ENCODE results near the gene RNU6-9.

The RNU6-9 gene

GRCh38 chr19:884420-885211, 8.7 kb upstream of the RNU6-9 start:
- TF ChIP-seq POU6F1 (CRISPR knock-in tag; IDR thresholded peaks at IDR 0.05; ENCODE audit: borderline replicate concordance, low read depth) (no peak), ZNF70 (CRISPR knock-in tag; IDR thresholded peaks at IDR 0.05) (no peak), CREB5 (CRISPR knock-in tag; IDR thresholded peaks at IDR 0.05; ENCODE audit: low read depth) (no peak), ESRRG (CRISPR knock-in tag; IDR thresholded peaks at IDR 0.05) (no peak), PATZ1 (CRISPR knock-in tag; IDR thresholded peaks at IDR 0.05; ENCODE audit: borderline replicate concordance) (no peak), CSDC2 (CRISPR knock-in tag; IDR thresholded peaks at IDR 0.05) (no peak), PPARA (CRISPR knock-in tag; IDR thresholded peaks at IDR 0.05; ENCODE audit: borderline replicate concordance) (no peak), GLIS3 (CRISPR knock-in tag; IDR thresholded peaks at IDR 0.05) (no peak), TOX (CRISPR knock-in tag; IDR thresholded peaks at IDR 0.05; ENCODE audit: borderline replicate concordance) (no peak), ARNTL (CRISPR knock-in tag; IDR thresholded peaks at IDR 0.05; ENCODE audit: borderline replicate concordance, low read depth) (no peak), SNAI2 (CRISPR knock-in tag; IDR thresholded peaks at IDR 0.05) (no peak), OSR1 (CRISPR knock-in tag; IDR thresholded peaks at IDR 0.05) (no peak), ZNF8 (CRISPR knock-in tag; IDR thresholded peaks at IDR 0.05) (no peak), ISL1 (CRISPR knock-in tag; IDR thresholded peaks at IDR 0.05) (no peak)
- ATAC-seq = no peak

- TF ChIP-seq TCF4 (CRISPR knock-in tag; IDR thresholded peaks at IDR 0.05; ENCODE audit: borderline replicate concordance) = no peak
- no peak for ATAC-seq
These were observed 7.6 kb upstream of the RNU6-9 start for GRCh38 chr19:885536-886224.

- ATAC-seq = peak; percentile 55
- TF ChIP-seq TCF4 (CRISPR knock-in tag; IDR thresholded peaks at IDR 0.05; ENCODE audit: borderline replicate concordance) = peak; percentile 53; the same call in 1 of the 2 replicates
- no peak for TF ChIP-seq ISL1 (CRISPR knock-in tag; IDR thresholded peaks at IDR 0.05)
These were observed 6.2 kb upstream of the RNU6-9 start for GRCh38 chr19:887072-887471.

- ATAC-seq = no peak
- no peak for TF ChIP-seq ZNF70 (CRISPR knock-in tag; IDR thresholded peaks at IDR 0.05)
- no peak for TF ChIP-seq CSDC2 (CRISPR knock-in tag; IDR thresholded peaks at IDR 0.05)
- TF ChIP-seq CSRNP3 (CRISPR knock-in tag; IDR thresholded peaks at IDR 0.05) = no peak
- no peak for TF ChIP-seq TSHZ2 (CRISPR knock-in tag; IDR thresholded peaks at IDR 0.05)
- TF ChIP-seq ZFP30 (CRISPR knock-in tag; IDR thresholded peaks at IDR 0.05) = no peak
- no peak for TF ChIP-seq ARNTL (CRISPR knock-in tag; IDR thresholded peaks at IDR 0.05; ENCODE audit: borderline replicate concordance, low read depth)
- TF ChIP-seq RARB (CRISPR knock-in tag; IDR thresholded peaks at IDR 0.05) = no peak
- TF ChIP-seq ZFP3 (CRISPR knock-in tag; IDR thresholded peaks at IDR 0.05) = no peak
- no peak for TF ChIP-seq GLIS3 (CRISPR knock-in tag; IDR thresholded peaks at IDR 0.05)
- no peak for TF ChIP-seq PPARA (CRISPR knock-in tag; IDR thresholded peaks at IDR 0.05; ENCODE audit: borderline replicate concordance)
- no peak for TF ChIP-seq ZC3H10 (CRISPR knock-in tag; IDR thresholded peaks at IDR 0.05)
- no peak for TF ChIP-seq SNAI2 (CRISPR knock-in tag; IDR thresholded peaks at IDR 0.05)
- no peak for TF ChIP-seq OSR1 (CRISPR knock-in tag; IDR thresholded peaks at IDR 0.05)
- no peak for TF ChIP-seq ZNF565 (CRISPR knock-in tag; conservative IDR thresholded peaks at IDR 0.05; ENCODE audit: low read depth)
- TF ChIP-seq ESRRG (CRISPR knock-in tag; IDR thresholded peaks at IDR 0.05) = no peak
These were observed 5.7 kb upstream of the RNU6-9 start for GRCh38 chr19:887599-887998.

Data from SK-N-SH treated with all-trans-retinoic acid at 6 μM for 48 hours (cell line).